BE2C (cell line): ENCODE results near the gene ATP2A3.

Source experiments
- DNase-seq: peaks from one replicate; pipeline ENCODE4 v3.0.0-alpha.2; 2020
- H3K27me3 ChIP-seq: fragments of 250-450 bp; sonication (Bioruptor Pico); 2 replicates; pipeline ENCODE4 v1.5.1; 2020; ENCODE audit warnings: mild to moderate bottlenecking
- H3K36me3 ChIP-seq: fragments of 250-450 bp; sonication (Bioruptor Pico); 2 replicates; pipeline ENCODE4 v1.5.1; 2020; ENCODE audit warnings: mild to moderate bottlenecking
- H3K4me1 ChIP-seq: fragments of 250-450 bp; sonication (Bioruptor Pico); 2 replicates; pipeline ENCODE4 v1.5.1; 2020
- H3K4me3 ChIP-seq: 2 replicates; pipeline ENCODE4 v1.5.1; 2011; ENCODE audit warnings: low read depth, low read length
- H3K9me3 ChIP-seq: fragments of 250-450 bp; sonication (Bioruptor Pico); 2 replicates; pipeline ENCODE4 v1.5.1; 2020
- TF ChIP-seq, protein P1 (sequence below): IDR thresholded peaks from 2 replicates; pipeline ENCODE4 v1.5.1; 2012; ENCODE audit warnings: mild to moderate bottlenecking, low read depth, low read length

Gene ATP2A3

DNA sequence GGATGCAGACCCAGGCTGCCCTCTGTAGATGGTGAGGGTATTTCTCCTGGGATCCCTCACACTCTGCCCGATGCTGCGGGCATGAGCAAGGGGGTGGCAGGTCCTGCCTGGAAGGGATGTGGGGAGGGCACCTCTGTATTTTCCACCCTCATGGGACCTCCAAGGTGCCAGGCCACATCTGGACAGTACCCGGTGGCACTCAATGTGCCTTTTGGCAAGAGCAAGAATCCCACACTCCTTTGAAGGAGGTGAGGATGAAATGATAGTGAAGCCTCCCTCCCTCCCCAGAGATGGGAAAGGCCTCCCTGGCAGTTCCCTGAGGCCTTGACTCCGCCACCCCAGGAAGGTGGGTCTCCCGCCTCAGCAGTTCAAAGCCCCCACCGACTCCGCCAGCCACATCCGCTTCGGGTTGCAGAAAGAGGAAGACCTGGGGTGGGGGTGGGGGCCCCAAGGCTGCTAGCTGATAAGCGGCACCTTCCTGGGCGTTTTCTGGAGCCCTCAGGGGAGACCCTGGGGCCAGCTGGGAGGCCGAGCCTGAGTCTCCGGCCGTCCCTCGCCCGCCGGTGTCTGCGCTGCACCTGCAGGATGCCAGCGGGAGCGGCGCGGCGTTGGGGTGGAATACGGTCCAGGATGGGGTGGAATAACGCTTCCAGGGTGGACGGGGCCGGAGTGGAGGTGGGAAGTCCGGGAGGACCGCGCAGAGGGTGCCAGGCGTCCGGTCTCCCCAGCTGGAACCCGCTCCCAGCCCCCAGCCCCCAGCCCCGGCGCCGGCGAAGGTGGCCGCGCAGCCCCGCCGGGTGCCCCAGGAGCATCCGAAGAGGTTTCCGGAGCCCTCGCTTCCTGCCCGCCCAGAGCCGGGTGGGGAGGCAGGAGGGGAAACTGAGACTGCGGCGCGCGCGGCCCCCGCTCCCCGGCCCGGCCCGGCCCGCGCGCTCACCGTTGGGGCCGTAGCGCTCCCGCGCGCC lies 718 bp downstream of the ATP2A3 start:
- no peak overlapping the region for H3K4me3 ChIP-seq
- H3K4me1 ChIP-seq, result no peaks in the 10 kb centered on the region

DNA sequence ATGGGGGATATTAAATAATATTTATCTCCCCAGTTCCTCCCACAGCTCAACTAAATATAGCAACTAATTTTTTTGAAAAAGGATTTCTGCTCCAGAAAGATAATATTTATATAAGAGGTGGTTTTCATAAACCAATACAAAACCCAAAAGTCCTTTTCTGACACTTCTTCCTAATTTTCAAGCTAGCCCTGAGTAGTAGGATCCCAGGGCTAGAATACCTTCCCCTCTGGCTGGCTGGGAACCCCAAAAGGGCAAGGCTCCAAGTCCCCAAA lies 1.3 kb downstream of the ATP2A3 start:
- DNase-seq, result no peak
- TF ChIP-seq, protein P1, sequence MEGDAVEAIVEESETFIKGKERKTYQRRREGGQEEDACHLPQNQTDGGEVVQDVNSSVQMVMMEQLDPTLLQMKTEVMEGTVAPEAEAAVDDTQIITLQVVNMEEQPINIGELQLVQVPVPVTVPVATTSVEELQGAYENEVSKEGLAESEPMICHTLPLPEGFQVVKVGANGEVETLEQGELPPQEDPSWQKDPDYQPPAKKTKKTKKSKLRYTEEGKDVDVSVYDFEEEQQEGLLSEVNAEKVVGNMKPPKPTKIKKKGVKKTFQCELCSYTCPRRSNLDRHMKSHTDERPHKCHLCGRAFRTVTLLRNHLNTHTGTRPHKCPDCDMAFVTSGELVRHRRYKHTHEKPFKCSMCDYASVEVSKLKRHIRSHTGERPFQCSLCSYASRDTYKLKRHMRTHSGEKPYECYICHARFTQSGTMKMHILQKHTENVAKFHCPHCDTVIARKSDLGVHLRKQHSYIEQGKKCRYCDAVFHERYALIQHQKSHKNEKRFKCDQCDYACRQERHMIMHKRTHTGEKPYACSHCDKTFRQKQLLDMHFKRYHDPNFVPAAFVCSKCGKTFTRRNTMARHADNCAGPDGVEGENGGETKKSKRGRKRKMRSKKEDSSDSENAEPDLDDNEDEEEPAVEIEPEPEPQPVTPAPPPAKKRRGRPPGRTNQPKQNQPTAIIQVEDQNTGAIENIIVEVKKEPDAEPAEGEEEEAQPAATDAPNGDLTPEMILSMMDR, result no peak
- Histone ChIP-seq H3K4me1 (no peaks in the 10 kb centered on the region), H3K27me3 (peaks cover 28% of the 10 kb centered on the region), H3K9me3 (no peaks in the 10 kb centered on the region), H3K36me3 (no peaks in the 10 kb centered on the region), H3K4me3 (no peak overlapping the region)

More for the DNA sequence above, 718 bp downstream of the ATP2A3 start:
- Histone ChIP-seq H3K27me3 (peaks cover 28% of the 10 kb centered on the region), H3K36me3 (no peaks in the 10 kb centered on the region), H3K9me3 (no peaks in the 10 kb centered on the region)
- no peak for DNase-seq
- TF ChIP-seq, protein P1, result no peak

DNA sequence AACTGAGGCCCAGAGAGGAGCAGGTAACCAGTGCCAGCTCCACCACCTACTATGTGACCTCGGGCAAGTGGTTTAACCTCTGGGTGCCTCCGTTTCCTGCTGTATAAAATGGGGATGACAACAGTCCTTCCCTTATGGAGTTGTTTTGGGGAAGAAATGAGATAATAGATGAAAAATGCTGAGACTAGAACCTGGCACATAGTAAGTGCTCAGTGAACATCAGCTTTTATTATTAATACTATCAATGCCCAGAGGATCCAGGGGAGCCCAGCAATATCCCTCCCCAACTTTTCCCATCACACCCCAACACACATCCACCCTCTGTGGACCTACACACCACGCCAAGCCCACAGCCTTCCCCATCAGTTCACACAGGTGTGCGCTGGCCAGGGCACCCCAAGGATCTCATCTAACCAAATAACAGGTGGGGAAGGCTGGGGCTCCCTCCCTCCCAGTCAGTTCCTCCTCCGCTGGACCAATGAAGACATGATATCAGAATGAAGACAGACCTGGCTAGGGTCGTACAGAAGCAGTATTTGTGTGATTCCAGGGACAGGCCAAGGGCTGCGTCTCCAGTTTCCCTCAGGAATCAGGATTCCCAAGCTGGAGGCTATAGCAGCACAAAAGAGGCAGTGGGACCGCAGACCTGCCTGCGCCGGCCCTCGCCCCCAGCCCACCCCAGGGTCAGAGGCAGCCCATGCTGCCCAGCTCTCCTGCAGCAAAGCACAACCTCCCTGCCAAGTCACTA lies 1.8 kb downstream of the ATP2A3 start:
- H3K27me3 ChIP-seq, result peaks cover 28% of the 10 kb centered on the region
- no peak overlapping the region for H3K4me3 ChIP-seq
- TF ChIP-seq, protein P1, result no peak
- H3K36me3 ChIP-seq, result no peaks in the 10 kb centered on the region
- H3K9me3 ChIP-seq, result no peaks in the 10 kb centered on the region
- H3K4me1 ChIP-seq, result no peaks in the 10 kb centered on the region
- DNase-seq, result no peak

DNA sequence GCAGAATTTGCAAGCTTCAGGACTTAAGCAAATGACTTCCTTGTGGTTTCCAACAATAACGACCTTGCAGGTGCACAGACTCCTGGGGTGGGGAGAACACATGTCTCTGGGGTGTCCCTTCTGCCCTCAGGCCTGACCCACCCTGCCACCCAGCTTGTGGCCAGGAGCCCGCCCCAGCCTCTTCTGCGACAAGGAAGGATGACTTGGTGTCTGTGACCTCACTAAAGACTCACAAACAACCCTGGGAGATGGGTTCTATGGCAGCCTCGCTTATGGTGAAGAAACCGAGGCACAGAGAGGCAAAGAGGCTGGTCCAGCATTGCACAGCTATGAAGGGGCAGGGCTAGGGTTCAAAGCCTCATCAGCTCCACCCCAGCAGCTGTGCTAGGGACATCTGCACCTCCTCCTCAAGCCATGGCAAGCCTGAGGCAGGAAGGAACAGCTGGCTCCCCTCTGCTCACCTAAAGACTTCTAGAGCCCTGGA lies 2.6 kb downstream of the ATP2A3 start:
- Histone ChIP-seq H3K4me1 (no peaks in the 10 kb centered on the region), H3K27me3 (peaks cover 28% of the 10 kb centered on the region), H3K4me3 (no peak overlapping the region), H3K36me3 (no peaks in the 10 kb centered on the region), H3K9me3 (no peaks in the 10 kb centered on the region)
- DNase-seq, result no peak
- TF ChIP-seq, protein P1, result no peak

DNA sequence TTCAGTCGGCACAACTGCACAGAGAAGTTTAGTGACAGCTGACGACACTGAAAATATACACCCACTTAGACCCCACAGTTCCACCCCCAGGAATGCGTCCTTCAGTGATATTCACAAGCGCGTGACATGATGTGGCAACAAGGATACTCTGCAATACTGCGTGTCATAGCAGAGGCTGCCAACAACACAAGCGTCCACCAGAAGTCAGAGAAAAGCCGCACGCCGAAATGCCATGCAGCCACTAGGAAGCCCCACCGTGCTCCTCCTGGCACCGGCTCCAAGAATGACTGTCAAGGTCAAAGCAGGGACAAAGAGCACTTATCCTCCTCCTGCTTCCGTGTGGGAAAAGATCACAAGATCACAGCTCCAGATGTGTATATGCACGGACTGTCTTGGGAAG lies 3.5 kb downstream of the ATP2A3 start:
- no peak overlapping the region for H3K4me3 ChIP-seq
- H3K36me3 ChIP-seq, result no peaks in the 10 kb centered on the region
- H3K4me1 ChIP-seq, result no peaks in the 10 kb centered on the region
- TF ChIP-seq, protein P1, result no peak
- DNase-seq, result no peak
- H3K9me3 ChIP-seq, result no peaks in the 10 kb centered on the region
- peaks cover 28% of the 10 kb centered on the region for H3K27me3 ChIP-seq
